Endothelial cell of umbilical vein (primary cell): ENCODE results near the gene SUCNR1.

Experiments
- EZH2 ChIP-seq: IDR thresholded peaks from 2 replicates; pipeline ENCODE4 v1.6.1; 2012; ENCODE audit warnings: borderline replicate concordance, low read depth, mild to moderate bottlenecking, moderate library complexity, low read length, inconsistent platforms; ENCODE audit not compliant: severe bottlenecking
- FOS ChIP-seq: IDR thresholded peaks from 2 replicates; pipeline ENCODE4 v1.6.1; 2011; ENCODE audit warnings: mild to moderate bottlenecking, low read length, moderate library complexity, borderline replicate concordance; ENCODE audit not compliant: insufficient read depth
- MAX ChIP-seq: IDR thresholded peaks from 2 replicates; pipeline ENCODE4 v1.6.1; 2011; ENCODE audit not compliant: insufficient read depth, insufficient read length
- MYC ChIP-seq: IDR thresholded peaks from one replicate; pipeline ENCODE4 v1.6.1; 2011; ENCODE audit warnings: mild to moderate bottlenecking, low read depth, low read length
- POLR2A ChIP-seq: IDR thresholded peaks from 2 replicates; pipeline ENCODE4 v1.6.1; 2012; ENCODE audit warnings: low read depth, mild to moderate bottlenecking, control low read depth, low read length
- POLR2AphosphoS5 ChIP-seq: IDR thresholded peaks from 2 replicates; pipeline ENCODE4 v1.6.1; 2012; ENCODE audit warnings: low read depth, mild to moderate bottlenecking, control low read depth, low read length, moderate library complexity; ENCODE audit not compliant: insufficient read depth
- TF ChIP-seq, protein P1 (sequence below), 2 donors: IDR thresholded peaks; 1 replicate in 1 of 2; 2 replicates in 1 of 2; pipeline ENCODE4 v1.5.1; 2011; ENCODE audit warnings: low read length in 2 of 2, mild to moderate bottlenecking in 2 of 2, moderate library complexity in 2 of 2, control low read depth in 1 of 2, inconsistent platforms in 1 of 2, low read depth in 1 of 2; ENCODE audit not compliant: insufficient read depth in 1 of 2; ENCODE audit errors: extremely low read depth in 1 of 2

- TF ChIP-seq, protein P1, sequence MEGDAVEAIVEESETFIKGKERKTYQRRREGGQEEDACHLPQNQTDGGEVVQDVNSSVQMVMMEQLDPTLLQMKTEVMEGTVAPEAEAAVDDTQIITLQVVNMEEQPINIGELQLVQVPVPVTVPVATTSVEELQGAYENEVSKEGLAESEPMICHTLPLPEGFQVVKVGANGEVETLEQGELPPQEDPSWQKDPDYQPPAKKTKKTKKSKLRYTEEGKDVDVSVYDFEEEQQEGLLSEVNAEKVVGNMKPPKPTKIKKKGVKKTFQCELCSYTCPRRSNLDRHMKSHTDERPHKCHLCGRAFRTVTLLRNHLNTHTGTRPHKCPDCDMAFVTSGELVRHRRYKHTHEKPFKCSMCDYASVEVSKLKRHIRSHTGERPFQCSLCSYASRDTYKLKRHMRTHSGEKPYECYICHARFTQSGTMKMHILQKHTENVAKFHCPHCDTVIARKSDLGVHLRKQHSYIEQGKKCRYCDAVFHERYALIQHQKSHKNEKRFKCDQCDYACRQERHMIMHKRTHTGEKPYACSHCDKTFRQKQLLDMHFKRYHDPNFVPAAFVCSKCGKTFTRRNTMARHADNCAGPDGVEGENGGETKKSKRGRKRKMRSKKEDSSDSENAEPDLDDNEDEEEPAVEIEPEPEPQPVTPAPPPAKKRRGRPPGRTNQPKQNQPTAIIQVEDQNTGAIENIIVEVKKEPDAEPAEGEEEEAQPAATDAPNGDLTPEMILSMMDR (IDR thresholded peaks at IDR 0.05; ENCODE audit: extremely low read depth in 1 of 2, insufficient read depth in 1 of 2, low read depth in 1 of 2, low read length in 2 of 2): no peak
- no peak for TF ChIP-seq MAX
- no peak for TF ChIP-seq POLR2AphosphoS5
- no peak for TF ChIP-seq POLR2A
- TF ChIP-seq MYC: no peak
- TF ChIP-seq EZH2: no peak
- no peak for TF ChIP-seq FOS
Measured at GRCh38 chr3:151901644-151902285, 28.3 kb downstream of the SUCNR1 start.
